Mesenchymal stem cell (in vitro differentiated cells and primary cell): ENCODE measurements around the gene RIMBP2.
"Not testable (repeated sequence)": the region's sequence is repeated elsewhere in the genome, so short reads cannot be mapped to it uniquely, and the experiment has no call there.

Source experiments
- DNase-seq: peaks from one replicate; pipeline ENCODE4 v3.0.0-alpha.2; 2013
- H2AFZ ChIP-seq: one replicate; pipeline ENCODE4 v1.6.1; 2013; ENCODE audit warnings: low read depth, mild to moderate bottlenecking, control low read depth, inconsistent platforms, low read length, moderate library complexity
- H2AK5ac ChIP-seq: 2 replicates; pipeline ENCODE4 v1.6.1; 2013; ENCODE audit warnings: low read length, moderate library complexity, mild to moderate bottlenecking, inconsistent platforms; ENCODE audit not compliant: severe bottlenecking
- H2BK120ac ChIP-seq: one replicate; pipeline ENCODE4 v1.6.1; 2013; ENCODE audit warnings: low read depth, mild to moderate bottlenecking, inconsistent platforms, low read length, moderate library complexity
- H2BK12ac ChIP-seq, 2 experiments: one replicate each; pipeline ENCODE4 v1.6.1; 2013; ENCODE audit warnings: inconsistent platforms in 2 of 2, low read length in 2 of 2, mild to moderate bottlenecking in 2 of 2, moderate library complexity in 2 of 2, control low read depth in 1 of 2
- H2BK15ac ChIP-seq: one replicate; pipeline ENCODE4 v1.6.1; 2013; ENCODE audit warnings: mild to moderate bottlenecking, low read depth, inconsistent platforms; ENCODE audit not compliant: poor library complexity, severe bottlenecking
- H2BK5ac ChIP-seq: 2 replicates; pipeline ENCODE4 v1.6.1; 2013; ENCODE audit warnings: low read depth, mild to moderate bottlenecking, low read length, control low read depth, inconsistent platforms; ENCODE audit not compliant: poor library complexity, severe bottlenecking
- H3K14ac ChIP-seq, 2 experiments: one replicate each; pipeline ENCODE4 v1.6.1; 2013; ENCODE audit warnings: inconsistent platforms in 2 of 2, low read length in 2 of 2, control low read depth in 1 of 2, mild to moderate bottlenecking in 1 of 2, moderate library complexity in 1 of 2
- H3K18ac ChIP-seq, 2 experiments: one replicate each; pipeline ENCODE4 v1.6.1; 2013; ENCODE audit warnings: inconsistent platforms in 2 of 2, low read length in 2 of 2, control low read depth in 1 of 2, low read depth in 1 of 2, mild to moderate bottlenecking in 1 of 2
- H3K23ac ChIP-seq, 2 experiments: one replicate each; pipeline ENCODE4 v1.6.1; 2013; ENCODE audit warnings: inconsistent platforms in 2 of 2, low read length in 2 of 2, mild to moderate bottlenecking in 2 of 2, moderate library complexity in 2 of 2, control low read depth in 1 of 2
- H3K27ac ChIP-seq: 2 replicates; pipeline ENCODE4 v1.5.1; 2013; ENCODE audit warnings: mild to moderate bottlenecking, moderate library complexity, low read length, control low read depth, inconsistent platforms; ENCODE audit not compliant: poor library complexity, severe bottlenecking
- H3K27me3 ChIP-seq, 2 experiments: 2 replicates each; pipeline versions ENCODE4 v1.6.1 to v1.7.0; 2013; ENCODE audit warnings: low read length in 2 of 2, mild to moderate bottlenecking in 2 of 2, moderate library complexity in 2 of 2, control low read depth in 1 of 2, inconsistent platforms in 1 of 2; ENCODE audit not compliant: control insufficient read depth in 1 of 2, insufficient read depth in 1 of 2
- H3K36me3 ChIP-seq, 2 experiments: 2 replicates each; pipeline versions ENCODE4 v1.6.1 to v1.7.0; 2013; ENCODE audit warnings: low read length in 2 of 2, control low read depth in 1 of 2, inconsistent platforms in 1 of 2, low read depth in 1 of 2, mild to moderate bottlenecking in 1 of 2; ENCODE audit not compliant: insufficient read depth in 2 of 2, control insufficient read depth in 1 of 2
- H3K4ac ChIP-seq, 2 experiments: one replicate each; pipeline ENCODE4 v1.6.1; 2013; ENCODE audit warnings: inconsistent platforms in 2 of 2, low read length in 2 of 2, mild to moderate bottlenecking in 2 of 2, moderate library complexity in 2 of 2, control low read depth in 1 of 2, low read depth in 1 of 2
- H3K4me1 ChIP-seq: 2 replicates; pipeline ENCODE4 v1.6.1; 2013; ENCODE audit warnings: low read depth, low read length, control low read depth; ENCODE audit not compliant: control insufficient read depth, insufficient read depth
- H3K4me2 ChIP-seq: 2 replicates; pipeline ENCODE4 v1.6.1; 2013; ENCODE audit warnings: low read length, mild to moderate bottlenecking, inconsistent platforms; ENCODE audit not compliant: poor library complexity, severe bottlenecking
- H3K4me3 ChIP-seq, 2 experiments: 2 replicates each; pipeline versions ENCODE4 v1.5.1 to v1.7.0; 2013; ENCODE audit warnings: low read length in 2 of 2, mild to moderate bottlenecking in 2 of 2, control low read depth in 1 of 2, low read depth in 1 of 2; ENCODE audit not compliant: insufficient read depth in 1 of 2
- H3K79me1 ChIP-seq: replicated peaks from 2 replicates; pipeline ENCODE4 v1.6.1; 2013; ENCODE audit warnings: mild to moderate bottlenecking, control low read depth, low read length, inconsistent platforms; ENCODE audit not compliant: poor library complexity, severe bottlenecking
- H3K9ac ChIP-seq: 2 replicates; pipeline ENCODE4 v1.7.0; 2013; ENCODE audit warnings: mild to moderate bottlenecking, low read length, moderate library complexity
- H3K9me3 ChIP-seq: 2 replicates; pipeline ENCODE4 v1.7.0; 2013; ENCODE audit warnings: mild to moderate bottlenecking, low read length; ENCODE audit not compliant: control insufficient read depth
- H4K8ac ChIP-seq: one replicate; pipeline ENCODE4 v1.6.1; 2013; ENCODE audit warnings: inconsistent platforms, mild to moderate bottlenecking, low read length, moderate library complexity
- H4K91ac ChIP-seq: one replicate; pipeline ENCODE4 v1.6.1; 2013; ENCODE audit warnings: mild to moderate bottlenecking, low read length, inconsistent platforms
- WGBS: methylation state at CpG from one replicate; pipeline ENCODE4 v1.1.7; 2013; ENCODE audit warnings: mixed read lengths; 5-methylcytosine and 5-hydroxymethylcytosine counted together

The RIMBP2 gene

GRCh38 chr12:130752692-130753230, 36.7 kb upstream of the RIMBP2 start:
- 53% methylated on average over 20 of the region's 20 CpGs for WGBS
- H4K91ac ChIP-seq, result no peak overlapping the region
- no peak for DNase-seq

GRCh38 chr12:130752037-130752436, 35.9 kb upstream of the RIMBP2 start:
- WGBS, result 90% methylated on average over 11 of the region's 11 CpGs
- H3K79me1 ChIP-seq, H2BK15ac ChIP-seq, DNase-seq, H2BK120ac ChIP-seq, H3K9ac ChIP-seq, H3K14ac ChIP-seq, H3K4ac ChIP-seq, H3K36me3 ChIP-seq, H2BK12ac ChIP-seq, H2AFZ ChIP-seq, H2BK5ac ChIP-seq, H3K23ac ChIP-seq, H3K9me3 ChIP-seq, H4K8ac ChIP-seq, H3K27ac ChIP-seq, H3K4me2 ChIP-seq, H4K91ac ChIP-seq, H3K4me1 ChIP-seq, H3K18ac ChIP-seq, H3K4me3 ChIP-seq, H2AK5ac ChIP-seq: not testable (repeated sequence)
- H3K27me3 ChIP-seq, result peaks cover 0 to 29% of the 10 kb centered on the region in 2 experiments

More at GRCh38 chr12:130752692-130753230, 36.7 kb upstream of the RIMBP2 start:
- Histone ChIP-seq H3K27ac (no peak overlapping the region), H2AK5ac (no peak overlapping the region), H2BK5ac (no peak overlapping the region), H3K4ac (no peak overlapping the region), H3K4me3 (no peak overlapping the region), H3K14ac (no peak overlapping the region), H2AFZ (no peak overlapping the region), H3K27me3 (peaks cover 0 to 27% of the 10 kb centered on the region in 2 experiments), H3K79me1 (no peaks in the 10 kb centered on the region), H2BK120ac (no peak overlapping the region), H2BK15ac (no peak overlapping the region), H2BK12ac (no peak overlapping the region), H4K8ac (no peak overlapping the region), H3K4me1 (peaks cover 2% of the 10 kb centered on the region), H3K9me3 (peaks cover 3% of the 10 kb centered on the region), H3K9ac (no peak overlapping the region), H3K4me2 (no peak overlapping the region), H3K36me3 (no peaks in the 10 kb centered on the region), H3K23ac (no peak overlapping the region), H3K18ac (no peak overlapping the region)

GRCh38 chr12:130748786-130749185, 32.7 kb upstream of the RIMBP2 start:
- Histone ChIP-seq H2BK5ac (no peak overlapping the region), H3K9ac (no peak overlapping the region), H3K14ac (no peak overlapping the region), H3K79me1 (no peaks in the 10 kb centered on the region), H4K8ac (no peak overlapping the region), H2BK15ac (no peak overlapping the region), H3K36me3 (no peaks in the 10 kb centered on the region), H2AFZ (no peak overlapping the region), H4K91ac (no peak overlapping the region), H3K4me2 (no peak overlapping the region), H3K27me3 (peaks cover 0 to 41% of the 10 kb centered on the region in 2 experiments), H3K4me1 (peaks cover 2% of the 10 kb centered on the region), H3K27ac (no peak overlapping the region), H2BK120ac (no peak overlapping the region), H2BK12ac (no peak overlapping the region), H3K4ac (no peak overlapping the region), H3K4me3 (no peak overlapping the region), H3K18ac (no peak overlapping the region), H3K23ac (no peak overlapping the region), H2AK5ac (no peak overlapping the region), H3K9me3 (no peaks in the 10 kb centered on the region)
- DNase-seq, result no peak
- 65% methylated on average over 10 of the region's 10 CpGs for WGBS

- no peak overlapping the region for H2AK5ac ChIP-seq
- peaks cover 0 to 39% of the 10 kb centered on the region in 2 experiments for H3K27me3 ChIP-seq
- H3K27ac ChIP-seq, result no peak overlapping the region
- no peak overlapping the region for H2BK120ac ChIP-seq
- WGBS, result 8% methylated on average over 10 of the region's 13 CpGs
- H2BK15ac ChIP-seq, result no peak overlapping the region
- H3K9ac ChIP-seq, result no peak overlapping the region
- H4K91ac ChIP-seq, result no peak overlapping the region
- no peak overlapping the region for H3K4me2 ChIP-seq
- H3K18ac ChIP-seq, result no peak overlapping the region
- H3K9me3 ChIP-seq, result no peaks in the 10 kb centered on the region
- H3K14ac ChIP-seq, result no peak overlapping the region
- no peak overlapping the region for H3K4ac ChIP-seq
- DNase-seq, result peak; percentile 42
- peaks cover 2% of the 10 kb centered on the region for H3K4me1 ChIP-seq
- H3K36me3 ChIP-seq, result no peaks in the 10 kb centered on the region
- no peak overlapping the region for H3K23ac ChIP-seq
- no peak overlapping the region for H4K8ac ChIP-seq
- no peak overlapping the region for H2BK12ac ChIP-seq
- no peak overlapping the region for H2AFZ ChIP-seq
- H3K79me1 ChIP-seq, result no peaks in the 10 kb centered on the region
- H2BK5ac ChIP-seq, result no peak overlapping the region
- no peak overlapping the region for H3K4me3 ChIP-seq
Observed at GRCh38 chr12:130747867-130748740, 32.0 kb upstream of the RIMBP2 start.
